C4-2B (cell line): ENCODE data around the gene EPN2.

Experiments
- ZFX ChIP-seq: fragments of 450-650 bp; IDR thresholded peaks from 2 replicates; pipeline ENCODE4 v1.6.1; 2017
- TF ChIP-seq, protein P1 (sequence below): fragments of 450-650 bp; conservative IDR thresholded peaks from 2 replicates; pipeline ENCODE4 v1.5.1; 2017; ENCODE audit warnings: mild to moderate bottlenecking

DNA sequence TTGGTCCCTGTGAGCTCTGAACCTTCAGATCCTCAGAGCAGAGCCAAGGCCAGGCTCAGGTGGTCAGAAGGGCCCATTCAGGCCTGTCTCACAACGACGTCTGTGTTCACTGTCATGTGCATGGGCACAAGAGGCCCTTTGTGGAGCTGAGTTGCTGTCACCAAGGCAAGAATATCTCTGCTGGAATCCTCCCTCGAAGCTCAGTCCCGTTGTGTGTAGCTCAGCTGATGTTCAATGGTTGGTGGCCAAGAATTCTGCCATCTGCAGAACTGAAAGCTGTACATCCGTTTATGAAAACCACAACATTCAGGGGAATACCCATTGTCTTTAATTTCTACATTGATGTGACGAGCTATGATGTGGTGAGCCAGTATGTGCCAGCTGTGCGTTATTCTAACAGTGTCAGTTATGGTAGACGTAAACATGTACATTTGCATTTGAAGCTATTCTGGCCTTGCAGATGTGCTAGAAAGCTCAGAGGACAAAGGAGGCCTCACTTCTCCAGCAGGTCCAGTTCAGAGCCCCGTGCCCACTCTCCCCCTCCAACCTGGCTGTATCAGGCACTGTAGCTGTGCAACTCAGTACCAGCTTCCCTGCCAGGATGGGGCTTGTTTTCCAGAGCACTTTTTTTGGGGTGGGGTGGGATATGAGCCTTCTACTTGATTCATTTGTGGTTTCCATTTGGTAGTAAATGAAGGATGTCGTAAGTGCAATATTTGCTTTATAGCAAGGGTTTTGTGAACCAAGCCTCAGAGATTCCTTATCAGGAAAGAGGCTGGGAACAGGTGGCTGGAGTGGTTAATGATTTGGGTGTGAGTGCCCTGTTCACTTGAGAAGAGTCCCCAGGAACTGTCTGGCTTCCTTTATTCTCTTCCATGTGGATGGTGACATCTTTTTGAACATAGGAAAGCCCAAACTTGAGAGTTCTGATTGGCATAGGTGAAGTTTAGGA is 69.3 kb downstream of the EPN2 start:
- TF ChIP-seq, protein P1, sequence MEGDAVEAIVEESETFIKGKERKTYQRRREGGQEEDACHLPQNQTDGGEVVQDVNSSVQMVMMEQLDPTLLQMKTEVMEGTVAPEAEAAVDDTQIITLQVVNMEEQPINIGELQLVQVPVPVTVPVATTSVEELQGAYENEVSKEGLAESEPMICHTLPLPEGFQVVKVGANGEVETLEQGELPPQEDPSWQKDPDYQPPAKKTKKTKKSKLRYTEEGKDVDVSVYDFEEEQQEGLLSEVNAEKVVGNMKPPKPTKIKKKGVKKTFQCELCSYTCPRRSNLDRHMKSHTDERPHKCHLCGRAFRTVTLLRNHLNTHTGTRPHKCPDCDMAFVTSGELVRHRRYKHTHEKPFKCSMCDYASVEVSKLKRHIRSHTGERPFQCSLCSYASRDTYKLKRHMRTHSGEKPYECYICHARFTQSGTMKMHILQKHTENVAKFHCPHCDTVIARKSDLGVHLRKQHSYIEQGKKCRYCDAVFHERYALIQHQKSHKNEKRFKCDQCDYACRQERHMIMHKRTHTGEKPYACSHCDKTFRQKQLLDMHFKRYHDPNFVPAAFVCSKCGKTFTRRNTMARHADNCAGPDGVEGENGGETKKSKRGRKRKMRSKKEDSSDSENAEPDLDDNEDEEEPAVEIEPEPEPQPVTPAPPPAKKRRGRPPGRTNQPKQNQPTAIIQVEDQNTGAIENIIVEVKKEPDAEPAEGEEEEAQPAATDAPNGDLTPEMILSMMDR = no peak
- TF ChIP-seq ZFX = no peak
